Measurements from ENCODE around the gene FBXL13. TPM values are rescaled to one million over a fixed set of nuclear protein-coding genes. Genes with fewer than 3 reads are reported as not detected.

Gene FBXL13
- total and polyA plus RNA-seq, 2 experiments from 2014 or later, result 2.1 to 2.2 TPM

DNA sequence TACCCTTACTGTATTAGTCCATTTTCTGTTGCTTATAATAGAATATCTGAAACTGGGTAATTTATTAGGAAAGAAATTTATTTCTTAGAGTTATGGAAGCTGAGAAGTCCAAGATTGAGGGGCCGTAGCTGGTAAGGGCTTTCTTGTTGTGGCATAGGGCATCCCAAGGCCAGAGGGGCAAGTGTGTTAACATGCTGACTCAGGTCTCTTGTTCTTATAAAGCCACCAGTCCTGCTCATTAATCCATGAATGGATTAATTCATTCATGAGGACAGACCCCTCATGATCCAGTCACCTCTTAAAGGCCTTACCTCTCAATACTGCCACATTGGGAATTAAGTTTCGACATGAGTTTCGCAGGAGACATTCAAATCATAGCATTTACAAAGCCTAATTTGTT is 2.7 kb upstream of the FBXL13 start:
- H3K9me3 ChIP-seq (ENCODE audit: low read depth), result no peaks in the 10 kb centered on the region
- H3K4me3 ChIP-seq, result no peak overlapping the region
- peaks cover 9% of the 10 kb centered on the region for H3K4me1 ChIP-seq (ENCODE audit: low read depth)
- H3K36me3 ChIP-seq, result no peaks in the 10 kb centered on the region
- no peak for DNase-seq (ENCODE audit: low read depth in 1 of 2, low spot score in 1 of 2)
- H3K27me3 ChIP-seq, result no peaks in the 10 kb centered on the region
- TF ChIP-seq, protein P1, sequence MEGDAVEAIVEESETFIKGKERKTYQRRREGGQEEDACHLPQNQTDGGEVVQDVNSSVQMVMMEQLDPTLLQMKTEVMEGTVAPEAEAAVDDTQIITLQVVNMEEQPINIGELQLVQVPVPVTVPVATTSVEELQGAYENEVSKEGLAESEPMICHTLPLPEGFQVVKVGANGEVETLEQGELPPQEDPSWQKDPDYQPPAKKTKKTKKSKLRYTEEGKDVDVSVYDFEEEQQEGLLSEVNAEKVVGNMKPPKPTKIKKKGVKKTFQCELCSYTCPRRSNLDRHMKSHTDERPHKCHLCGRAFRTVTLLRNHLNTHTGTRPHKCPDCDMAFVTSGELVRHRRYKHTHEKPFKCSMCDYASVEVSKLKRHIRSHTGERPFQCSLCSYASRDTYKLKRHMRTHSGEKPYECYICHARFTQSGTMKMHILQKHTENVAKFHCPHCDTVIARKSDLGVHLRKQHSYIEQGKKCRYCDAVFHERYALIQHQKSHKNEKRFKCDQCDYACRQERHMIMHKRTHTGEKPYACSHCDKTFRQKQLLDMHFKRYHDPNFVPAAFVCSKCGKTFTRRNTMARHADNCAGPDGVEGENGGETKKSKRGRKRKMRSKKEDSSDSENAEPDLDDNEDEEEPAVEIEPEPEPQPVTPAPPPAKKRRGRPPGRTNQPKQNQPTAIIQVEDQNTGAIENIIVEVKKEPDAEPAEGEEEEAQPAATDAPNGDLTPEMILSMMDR (IDR thresholded peaks at IDR 0.05; ENCODE audit: low read depth, low read length), result no peak
- H3K27ac ChIP-seq, result no peak overlapping the region

DNA sequence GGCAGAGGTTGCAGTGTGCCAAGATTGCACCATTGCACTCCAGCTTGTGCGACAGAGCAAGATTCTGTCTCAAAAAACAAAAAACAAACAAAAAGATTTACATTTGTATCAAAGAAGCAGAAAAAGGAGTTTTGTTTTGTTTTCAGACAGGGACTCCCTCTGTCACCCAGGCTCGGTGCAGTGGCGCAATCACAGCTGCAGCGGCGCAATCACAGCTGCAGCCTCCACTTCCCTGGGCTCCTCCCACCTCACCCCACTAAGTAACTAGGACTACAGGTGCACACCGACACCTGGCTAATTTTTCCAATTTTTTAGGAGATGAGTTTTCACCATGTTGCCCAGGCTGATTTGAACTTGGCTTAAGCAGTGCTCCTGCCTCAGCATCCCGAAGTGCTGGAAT is 2.2 kb upstream of the FBXL13 start:
- no peak overlapping the region for H3K27ac ChIP-seq
- no peak overlapping the region for H3K4me3 ChIP-seq
- no peak for DNase-seq (ENCODE audit: low read depth in 1 of 2, low spot score in 1 of 2)
- no peaks in the 10 kb centered on the region for H3K9me3 ChIP-seq (ENCODE audit: low read depth)
- no peaks in the 10 kb centered on the region for H3K36me3 ChIP-seq
- H3K27me3 ChIP-seq, result no peaks in the 10 kb centered on the region
- TF ChIP-seq, protein P1 (IDR thresholded peaks at IDR 0.05; ENCODE audit: low read depth, low read length), result no peak
- peaks cover 9% of the 10 kb centered on the region for H3K4me1 ChIP-seq (ENCODE audit: low read depth)

DNA sequence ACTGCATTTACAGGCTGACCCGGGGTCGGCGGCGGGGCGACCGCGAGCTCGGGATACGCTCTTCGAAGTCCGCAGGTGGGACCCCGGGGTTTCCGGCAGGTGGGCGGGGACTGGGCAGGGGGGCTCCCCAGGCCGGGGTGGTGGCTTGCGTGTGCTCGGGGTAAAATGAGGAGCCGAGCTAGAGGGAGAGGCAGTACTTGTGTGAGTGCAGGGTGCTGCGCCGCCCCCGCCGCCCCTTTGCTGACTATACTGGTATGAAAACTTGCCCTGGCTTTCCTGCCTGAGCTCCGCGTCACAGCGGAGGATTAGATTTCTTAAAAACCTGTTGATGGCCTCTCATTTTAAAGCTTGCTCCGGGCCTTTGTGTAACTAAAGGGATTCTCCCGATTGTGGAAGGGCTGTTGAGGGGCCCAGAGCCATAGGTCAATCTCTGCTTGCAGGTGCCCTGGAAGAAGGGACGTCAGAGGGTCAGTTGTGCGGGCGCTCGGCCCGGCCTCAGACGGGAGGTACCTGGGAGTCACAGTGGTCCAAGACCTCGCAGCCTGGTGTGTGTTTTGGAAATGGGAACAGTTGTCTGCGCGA is 832 bp upstream of the FBXL13 start:
- H3K27ac ChIP-seq, result peak overlapping the region; percentile 72
- no peaks in the 10 kb centered on the region for H3K27me3 ChIP-seq
- H3K36me3 ChIP-seq, result no peaks in the 10 kb centered on the region
- H3K9me3 ChIP-seq (ENCODE audit: low read depth), result no peaks in the 10 kb centered on the region
- H3K4me3 ChIP-seq, result peak overlapping the region; percentile 78
- TF ChIP-seq, protein P1 (IDR thresholded peaks at IDR 0.05; ENCODE audit: low read depth, low read length), result no peak
- H3K4me1 ChIP-seq (ENCODE audit: low read depth), result peaks cover 9% of the 10 kb centered on the region
- DNase-seq (ENCODE audit: low read depth in 1 of 2, low spot score in 1 of 2), result peak; percentile 54 to 71

DNA sequence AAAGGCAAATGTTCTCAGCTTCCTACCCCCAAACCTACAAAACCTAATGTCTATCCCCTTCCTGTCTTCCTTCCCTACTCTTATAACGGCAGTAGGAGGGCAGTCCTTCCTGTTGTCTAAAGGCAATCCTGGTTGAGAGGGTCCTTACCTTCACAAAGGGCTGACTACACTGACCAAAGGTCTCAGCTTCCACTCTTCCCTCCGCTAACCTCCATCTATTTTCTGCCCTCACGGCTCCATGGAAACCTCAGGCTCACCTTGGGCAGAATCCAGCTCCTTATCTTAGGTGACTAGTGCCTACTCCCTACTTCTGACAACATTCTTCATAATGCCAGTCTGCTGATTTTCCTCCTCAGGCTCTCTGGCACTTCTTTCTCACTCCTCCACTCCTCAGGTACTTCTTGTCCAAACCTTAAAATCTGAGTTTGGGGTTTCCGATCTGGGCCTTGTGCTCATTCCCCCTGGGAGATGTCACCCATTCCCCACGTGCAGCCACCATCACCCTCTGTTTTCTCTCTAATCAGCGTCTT is 542 bp downstream of the FBXL13 start:
- H3K27ac ChIP-seq, result peak overlapping the region; percentile 72
- no peak for DNase-seq (ENCODE audit: low read depth in 1 of 2, low spot score in 1 of 2)
- H3K36me3 ChIP-seq, result no peaks in the 10 kb centered on the region
- H3K27me3 ChIP-seq, result no peaks in the 10 kb centered on the region
- TF ChIP-seq, protein P1 (IDR thresholded peaks at IDR 0.05; ENCODE audit: low read depth, low read length), result no peak
- no peaks in the 10 kb centered on the region for H3K9me3 ChIP-seq (ENCODE audit: low read depth)
- H3K4me3 ChIP-seq, result peak overlapping the region; percentile 78
- peaks cover 9% of the 10 kb centered on the region for H3K4me1 ChIP-seq (ENCODE audit: low read depth)

DNA sequence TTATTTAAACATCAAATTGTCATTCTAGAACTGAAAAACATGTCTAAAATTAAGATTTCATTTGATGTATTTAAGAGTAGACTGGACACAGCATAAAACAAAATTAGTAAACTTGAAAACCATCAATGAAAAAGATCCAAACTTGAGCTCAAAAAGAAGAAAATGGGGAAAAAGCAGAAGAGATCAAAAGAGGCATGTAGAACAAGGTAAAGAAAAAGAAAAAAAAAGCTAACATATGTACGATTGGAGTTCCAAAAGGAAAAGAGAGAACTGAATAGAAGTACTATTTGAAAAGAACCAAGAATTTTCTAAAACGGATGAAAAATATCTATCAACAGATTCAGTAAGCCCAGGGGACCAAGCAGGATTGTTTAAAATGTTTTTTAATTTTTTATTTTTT is 3.6 kb downstream of the FBXL13 start:
- Histone ChIP-seq H3K27me3 (no peaks in the 10 kb centered on the region), H3K4me1 (ENCODE audit: low read depth) (peaks cover 8% of the 10 kb centered on the region), H3K4me3 (no peak overlapping the region), H3K9me3 (ENCODE audit: low read depth) (no peaks in the 10 kb centered on the region), H3K27ac (no peak overlapping the region), H3K36me3 (no peaks in the 10 kb centered on the region)
- no peak for DNase-seq (ENCODE audit: low read depth in 1 of 2, low spot score in 1 of 2)
- TF ChIP-seq, protein P1 (IDR thresholded peaks at IDR 0.05; ENCODE audit: low read depth, low read length), result no peak
